GM19023 (cell line): ENCODE measurements around the gene LRIG3.

Source experiments
- ATAC-seq: cut with Tn5 transposase; IDR thresholded peaks from one replicate; pipeline ENCODE4 v1.9.1; 2021; ENCODE audit warnings: mild to moderate bottlenecking, moderate library complexity; ENCODE audit not compliant: unreplicated experiment

The LRIG3 gene

DNA sequence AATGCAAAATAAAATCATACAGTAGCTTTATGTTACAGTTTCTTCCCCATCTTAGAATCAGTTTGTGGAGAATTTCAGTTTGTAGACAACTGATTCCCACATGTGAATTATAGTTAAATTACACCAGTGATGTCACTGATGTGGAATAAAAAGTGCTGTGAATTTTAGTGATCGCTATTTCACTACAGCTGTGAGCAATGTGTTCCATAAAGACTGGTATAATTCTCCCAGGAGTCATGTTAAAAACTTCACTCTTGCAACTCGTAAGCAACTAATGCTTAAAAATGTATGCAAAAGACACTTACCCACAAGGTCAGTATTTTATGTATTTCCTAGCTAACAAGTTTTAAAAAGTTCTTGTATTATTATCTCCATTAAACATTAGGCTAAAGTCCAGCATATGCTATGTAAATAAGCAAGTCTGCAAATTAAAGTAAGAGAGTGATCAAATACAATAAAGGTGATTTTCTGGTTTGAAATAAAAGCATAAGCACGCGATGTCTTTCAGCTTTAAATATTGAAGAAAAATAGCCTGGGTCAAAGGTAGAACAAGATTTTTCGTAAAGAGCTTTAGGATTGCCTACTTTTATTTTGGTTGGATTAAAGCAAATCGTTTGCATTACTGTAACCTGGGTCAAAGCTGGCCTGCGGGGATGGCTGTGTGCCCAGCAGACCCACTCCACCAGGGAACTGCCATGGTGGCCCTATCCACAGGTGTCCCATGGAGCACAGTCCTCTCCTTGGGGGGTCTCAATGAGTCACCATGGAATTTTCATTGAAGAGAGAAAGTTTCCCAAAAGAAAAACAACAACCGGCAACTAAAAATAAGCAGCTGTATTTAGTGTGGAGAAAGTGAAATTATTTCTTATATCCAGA is 12.7 kb upstream of the LRIG3 start:
- ATAC-seq, result no peak

- ATAC-seq, result no peak
Measured at GRCh38 chr12:58931518-58931917, 11.2 kb upstream of the LRIG3 start.

DNA sequence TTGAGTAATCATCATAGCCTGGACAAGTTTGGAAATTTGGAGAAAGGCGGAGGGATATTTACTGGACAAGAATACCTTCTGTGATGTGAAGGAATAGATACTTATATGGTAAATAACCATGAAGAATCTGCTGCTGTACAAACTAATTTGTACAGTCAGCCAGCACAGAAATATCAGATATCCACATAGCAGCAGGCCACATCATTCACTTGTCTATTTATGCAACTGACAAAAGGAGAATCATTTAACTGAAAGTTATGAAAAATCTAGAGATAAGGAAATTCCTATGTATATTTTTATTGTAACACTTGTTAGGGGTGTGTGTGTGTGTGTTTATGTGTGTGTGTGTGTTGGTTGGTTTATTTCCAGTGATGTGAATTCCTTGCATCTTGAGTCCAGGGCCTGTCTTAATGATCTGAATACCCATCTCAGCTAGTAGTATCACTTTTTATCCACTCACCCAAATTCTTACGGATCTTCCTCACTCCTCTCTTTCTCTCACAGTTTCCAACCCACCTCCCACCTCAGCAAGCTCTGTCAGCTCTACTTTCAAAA is 10.5 kb upstream of the LRIG3 start:
- no peak for ATAC-seq

GRCh38 chr12:58927120-58927519 is 6.8 kb upstream of the LRIG3 start:
- no peak for ATAC-seq

- ATAC-seq, result no peak
Measured at GRCh38 chr12:58926586-58926985, 6.3 kb upstream of the LRIG3 start.

DNA sequence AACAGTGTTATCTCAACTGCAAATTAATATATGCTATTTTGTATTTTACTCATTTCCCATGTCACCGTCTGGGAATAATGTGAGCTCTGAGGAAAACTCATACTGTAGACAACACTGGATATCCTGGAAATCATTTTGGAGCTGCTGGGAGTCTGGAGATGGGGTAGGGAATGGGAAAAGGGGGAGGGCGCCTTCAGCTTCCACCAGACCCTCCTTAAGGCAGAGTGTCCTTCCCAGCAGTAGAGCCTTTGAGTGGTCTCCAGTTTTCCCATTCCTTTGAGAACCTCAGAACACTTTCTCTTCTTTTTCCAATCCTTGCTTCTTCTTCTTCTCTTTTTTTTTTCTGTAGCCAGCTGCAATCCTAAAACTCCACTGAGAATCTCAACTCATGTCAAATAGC is 5.4 kb upstream of the LRIG3 start:
- no peak for ATAC-seq

- ATAC-seq, result no peak
Measured at GRCh38 chr12:58925111-58925611, 4.9 kb upstream of the LRIG3 start.

DNA sequence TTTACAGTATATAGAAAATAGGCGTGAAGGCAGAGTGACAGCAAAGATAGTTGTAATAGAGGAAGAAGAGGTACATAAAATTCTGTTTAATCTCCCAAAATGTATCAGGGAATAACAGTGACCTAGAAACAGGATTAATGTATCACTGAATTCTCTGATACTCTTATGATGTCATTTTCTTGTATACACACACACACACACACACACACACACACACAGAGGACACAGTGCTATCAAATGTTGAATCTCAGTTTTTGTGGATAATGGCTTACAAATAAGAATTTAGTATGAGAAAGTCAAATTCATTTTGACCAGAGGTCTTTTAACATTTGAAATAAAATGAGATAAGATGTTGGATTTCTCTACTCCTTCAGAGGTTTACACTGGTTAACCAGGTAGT is 4.3 kb upstream of the LRIG3 start:
- ATAC-seq, result no peak

GRCh38 chr12:58923781-58924180 is 3.5 kb upstream of the LRIG3 start:
- no peak for ATAC-seq

- no peak for ATAC-seq
Measured at GRCh38 chr12:58922849-58923248, 2.5 kb upstream of the LRIG3 start.

- no peak for ATAC-seq
Measured at GRCh38 chr12:58920961-58921861, 907 bp upstream of the LRIG3 start.

DNA sequence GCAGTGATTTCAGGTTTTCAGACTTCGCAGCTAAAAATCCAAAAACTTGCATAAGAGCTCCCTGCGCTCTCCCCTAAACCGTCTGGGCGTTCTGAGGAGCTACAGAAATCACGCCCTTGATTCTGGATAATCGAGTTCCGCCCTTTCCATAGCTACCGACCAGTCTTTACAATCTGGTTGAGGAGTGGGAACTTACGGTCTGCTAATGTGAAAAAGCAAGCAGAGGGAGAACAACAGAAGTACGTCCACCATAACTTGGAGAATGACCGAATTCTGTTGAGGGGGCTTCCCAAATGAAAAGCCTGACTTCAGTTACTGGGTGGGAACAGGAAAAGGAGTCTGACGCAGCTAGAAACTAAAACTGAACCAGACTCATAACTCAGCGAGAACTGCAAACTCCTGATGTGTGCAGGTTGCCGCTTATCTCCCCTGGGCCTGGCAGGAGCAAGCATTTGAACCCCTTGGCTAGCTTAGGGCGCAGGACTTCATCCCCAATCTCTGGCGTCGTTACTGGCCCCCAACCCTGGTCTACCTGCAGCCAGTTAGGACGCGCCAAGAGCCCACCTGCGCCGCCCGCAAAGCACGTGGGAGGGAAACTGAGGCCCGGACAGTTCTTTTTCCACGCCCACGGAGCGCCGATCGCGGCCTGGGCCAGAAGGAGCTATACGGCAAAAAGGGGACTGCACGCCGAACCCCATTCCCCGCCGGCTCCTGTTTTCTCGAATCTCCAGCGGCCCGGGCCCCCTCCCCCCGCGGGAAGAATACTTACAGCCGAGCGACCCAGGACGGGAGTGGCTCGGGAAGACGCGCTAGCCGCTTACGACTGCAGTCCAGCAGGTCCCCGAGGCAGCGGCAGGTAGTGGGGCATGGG is 838 bp downstream of the LRIG3 start:
- peak; percentile 34 for ATAC-seq

DNA sequence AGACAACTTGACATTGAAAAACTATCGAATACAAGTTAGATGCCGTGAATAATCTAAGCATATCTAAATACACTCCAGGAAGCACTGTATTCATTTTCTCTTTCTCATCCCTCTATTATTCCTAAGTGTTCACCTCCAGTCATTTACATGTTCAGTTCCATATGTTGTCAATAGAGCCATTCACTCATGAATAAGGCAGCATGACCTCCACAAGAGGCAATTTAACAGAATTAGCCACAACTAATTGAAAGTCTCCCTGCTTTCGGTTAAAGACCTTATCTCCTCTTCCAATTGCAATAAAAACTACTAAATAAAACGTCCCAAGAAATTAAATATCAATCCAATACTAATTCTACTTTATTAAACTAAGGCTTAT is 1.8 kb downstream of the LRIG3 start:
- no peak for ATAC-seq

- ATAC-seq, result no peak
Measured at GRCh38 chr12:58917699-58918468, 2.4 kb downstream of the LRIG3 start.

DNA sequence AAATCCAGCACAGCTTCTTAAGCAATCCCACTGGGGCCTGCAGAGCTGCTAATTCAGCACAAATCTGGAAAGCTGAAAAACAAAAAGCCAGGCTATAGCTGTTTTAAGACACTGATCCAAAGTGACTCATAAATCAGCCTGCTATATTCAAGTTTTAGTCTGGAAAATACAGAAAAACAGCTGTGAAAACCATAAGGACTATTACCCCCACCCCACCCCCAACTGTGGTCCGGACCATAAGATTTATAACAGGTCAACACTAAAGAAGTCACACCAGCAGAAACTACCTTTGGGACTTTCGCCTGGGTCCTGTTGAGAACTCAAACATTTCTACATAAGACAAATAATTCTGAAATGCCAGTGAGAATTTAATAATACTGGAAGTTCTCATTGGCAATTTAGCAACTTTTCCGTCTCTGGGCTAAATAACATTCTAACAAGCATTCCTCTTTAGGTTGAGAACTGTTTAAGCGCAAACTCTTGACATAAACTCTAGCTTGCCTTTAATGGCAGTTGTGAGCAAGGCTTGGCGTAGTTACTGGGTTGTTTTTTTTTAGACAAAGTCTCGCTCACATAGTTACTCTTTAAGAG is 3.3 kb downstream of the LRIG3 start:
- no peak for ATAC-seq

DNA sequence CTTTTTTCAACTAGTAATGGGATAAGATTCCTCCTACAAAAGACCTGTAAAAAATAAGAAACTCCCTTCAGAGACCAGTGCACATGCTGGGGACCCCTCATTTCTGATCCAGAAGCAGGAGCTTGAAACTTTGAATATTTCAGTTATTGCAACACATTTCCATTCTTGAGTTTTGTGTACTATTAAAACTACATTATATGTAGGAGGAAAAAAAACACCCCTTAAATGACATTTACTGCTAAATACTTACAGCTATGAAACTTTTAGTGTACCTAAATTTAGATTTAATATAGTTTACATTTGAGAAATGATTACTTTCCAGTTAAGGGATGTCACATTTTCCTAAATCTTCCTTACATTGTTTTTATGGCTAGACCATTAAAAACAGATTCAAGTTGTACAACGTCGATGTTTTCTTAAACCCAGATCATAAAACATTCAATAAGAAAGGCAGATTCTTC is 4.1 kb downstream of the LRIG3 start:
- ATAC-seq, result no peak

DNA sequence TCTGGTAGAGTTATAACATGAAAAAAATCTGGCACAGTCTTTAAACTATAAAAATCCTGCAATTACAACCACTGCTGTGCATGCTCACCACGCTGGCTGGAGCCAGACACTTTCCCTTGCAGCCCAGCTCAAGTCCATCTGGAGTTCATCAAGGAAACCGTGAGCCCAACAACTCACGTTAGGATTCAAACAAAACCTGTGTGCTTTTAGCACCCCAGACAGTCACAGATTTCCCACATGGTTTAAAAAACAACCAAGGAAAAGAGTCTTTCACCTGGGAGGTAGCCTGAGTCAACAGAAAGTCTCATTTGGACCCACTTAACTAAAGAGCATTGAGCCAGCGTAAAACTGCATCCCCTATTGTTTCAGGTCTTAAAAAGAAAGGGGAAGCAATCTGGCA is 4.7 kb downstream of the LRIG3 start:
- no peak for ATAC-seq

DNA sequence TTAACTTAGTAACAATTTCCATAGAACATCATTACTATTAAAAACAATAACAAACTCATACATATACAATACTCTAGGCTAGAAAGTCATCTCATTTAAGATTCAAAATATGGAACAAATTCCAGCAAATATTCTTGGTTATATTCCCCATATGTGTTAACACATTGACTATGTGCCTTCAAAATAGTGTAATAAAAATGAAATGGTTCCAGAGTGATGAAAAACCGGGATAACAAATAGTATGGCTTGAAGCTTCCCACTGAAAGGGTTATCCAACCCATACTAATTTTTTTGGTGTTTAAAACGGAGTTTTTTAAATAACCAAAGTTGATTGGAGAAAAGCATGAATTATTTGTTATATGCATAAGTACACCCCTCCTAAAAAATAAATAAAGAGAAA is 5.3 kb downstream of the LRIG3 start:
- ATAC-seq, result no peak

- no peak for ATAC-seq
Measured at GRCh38 chr12:58914457-58914856, 5.8 kb downstream of the LRIG3 start.
